Measurements from ENCODE around the gene LMO7.
"Not testable (repeated sequence)": the region's sequence is repeated elsewhere in the genome, so short reads cannot be mapped to it uniquely, and the experiment has no call there.

Gene LMO7

DNA sequence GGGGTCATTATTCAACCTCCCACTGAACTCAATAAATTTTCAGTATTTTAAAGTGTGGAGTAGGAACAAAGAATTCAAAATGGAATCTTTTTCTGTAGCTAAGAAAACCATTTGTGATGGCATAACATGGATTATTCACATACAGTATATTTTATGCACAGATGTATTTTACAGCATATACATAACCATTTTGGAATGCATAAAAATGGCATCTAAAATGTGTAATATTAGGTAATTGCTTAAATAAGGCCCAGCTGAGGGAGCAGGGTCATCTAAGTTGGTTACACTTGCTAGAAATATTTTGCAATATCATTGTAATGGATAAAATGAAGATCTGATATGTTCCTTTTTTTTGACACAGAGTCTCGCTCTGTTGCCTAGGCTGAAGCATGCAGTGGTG is 146.9 kb downstream of the LMO7 start:
- DNase-seq = no peak

DNA sequence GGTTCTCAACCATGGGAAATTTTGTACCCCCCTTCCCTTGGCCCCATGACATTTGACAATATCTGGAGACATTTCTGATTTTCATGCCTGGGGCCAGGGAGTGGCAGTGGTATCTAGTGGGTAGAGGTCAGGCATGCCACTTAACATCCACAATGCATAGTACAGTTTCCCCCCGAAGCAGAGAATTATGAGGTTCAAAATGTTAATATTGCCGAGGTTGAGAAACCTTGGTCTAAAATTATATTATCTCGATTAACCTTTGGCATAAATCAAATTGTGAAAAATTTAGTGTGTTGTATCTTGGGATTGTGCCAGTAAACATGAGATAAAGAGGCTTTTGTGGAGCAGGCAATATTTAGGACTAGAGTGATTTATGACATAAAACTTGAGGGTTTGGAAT is 147.9 kb downstream of the LMO7 start:
- no peak for DNase-seq

DNA sequence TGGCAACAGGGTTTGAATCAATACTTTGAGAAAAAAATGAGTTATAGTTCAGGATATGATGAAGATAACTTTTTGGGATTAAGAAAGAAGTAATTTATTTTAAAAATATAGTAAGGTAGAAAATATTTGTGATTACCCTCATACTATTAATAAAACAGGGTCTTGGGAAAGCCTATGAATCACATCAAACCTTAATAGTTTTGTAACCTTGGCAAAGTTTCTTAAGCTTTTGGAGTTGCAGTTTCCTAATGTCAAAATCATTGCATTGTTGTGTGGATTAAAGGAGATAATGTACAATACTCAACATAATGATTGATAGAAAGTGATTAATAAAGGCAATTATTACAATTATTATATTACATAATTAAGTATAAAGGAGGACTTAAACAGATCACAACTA is 149.0 kb downstream of the LMO7 start:
- no peak for DNase-seq

DNA sequence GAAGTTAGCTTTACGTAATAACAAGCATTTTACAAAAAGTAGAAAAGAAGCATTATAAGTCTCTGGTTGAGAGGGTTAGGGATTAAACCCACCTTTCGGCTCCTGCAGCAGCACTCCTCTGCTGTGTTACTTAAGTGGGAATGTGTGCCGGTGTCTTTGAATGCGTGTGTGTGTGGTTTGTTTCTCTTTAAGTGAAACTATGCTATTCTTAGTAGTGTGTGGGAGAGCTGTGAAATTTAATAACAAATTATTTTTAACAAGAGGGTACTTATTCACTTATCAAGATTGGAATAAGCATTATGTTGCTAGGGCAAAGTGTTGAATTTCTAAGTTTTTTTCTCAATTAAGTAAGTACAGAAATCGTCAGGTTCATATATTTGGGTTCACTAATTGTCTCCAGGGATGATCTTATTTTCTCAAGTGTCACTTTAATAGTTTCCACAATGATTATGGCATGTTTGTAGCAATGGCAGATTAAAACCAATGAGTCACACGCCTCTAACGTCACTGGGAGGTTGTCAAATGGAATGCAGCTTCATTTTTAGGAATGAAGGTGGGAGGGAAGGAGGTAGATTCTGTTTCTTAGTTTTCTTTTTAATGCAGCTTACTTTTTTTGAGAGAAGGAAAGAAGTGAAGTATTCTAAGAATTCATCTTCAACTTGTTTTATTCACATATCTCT is 151.3 kb downstream of the LMO7 start:
- DNase-seq = no peak

DNA sequence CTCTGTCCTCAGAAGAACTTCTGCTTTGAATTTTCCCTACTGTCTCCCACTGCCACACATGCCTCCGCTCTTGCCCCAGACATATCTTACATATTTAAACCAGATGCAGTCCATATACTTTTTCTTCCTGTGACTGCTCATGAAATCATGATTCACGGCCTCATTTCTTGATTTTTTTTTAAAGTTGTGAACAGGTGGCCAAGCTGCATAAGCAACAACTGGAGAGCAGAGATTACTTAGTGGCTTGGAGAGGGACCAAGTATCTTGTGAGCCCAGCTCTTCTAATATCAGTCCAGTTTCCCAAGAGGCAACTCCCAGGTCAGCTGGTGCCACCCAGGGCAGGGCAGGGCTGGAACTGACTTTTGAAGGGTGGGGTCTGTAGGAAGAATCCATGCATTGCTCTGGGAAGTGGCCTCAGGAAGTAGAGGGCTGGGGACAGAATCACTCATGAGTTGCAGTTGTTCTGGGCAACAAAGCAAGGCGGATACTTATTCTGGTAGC is 152.4 kb downstream of the LMO7 start:
- no peak for DNase-seq

DNA sequence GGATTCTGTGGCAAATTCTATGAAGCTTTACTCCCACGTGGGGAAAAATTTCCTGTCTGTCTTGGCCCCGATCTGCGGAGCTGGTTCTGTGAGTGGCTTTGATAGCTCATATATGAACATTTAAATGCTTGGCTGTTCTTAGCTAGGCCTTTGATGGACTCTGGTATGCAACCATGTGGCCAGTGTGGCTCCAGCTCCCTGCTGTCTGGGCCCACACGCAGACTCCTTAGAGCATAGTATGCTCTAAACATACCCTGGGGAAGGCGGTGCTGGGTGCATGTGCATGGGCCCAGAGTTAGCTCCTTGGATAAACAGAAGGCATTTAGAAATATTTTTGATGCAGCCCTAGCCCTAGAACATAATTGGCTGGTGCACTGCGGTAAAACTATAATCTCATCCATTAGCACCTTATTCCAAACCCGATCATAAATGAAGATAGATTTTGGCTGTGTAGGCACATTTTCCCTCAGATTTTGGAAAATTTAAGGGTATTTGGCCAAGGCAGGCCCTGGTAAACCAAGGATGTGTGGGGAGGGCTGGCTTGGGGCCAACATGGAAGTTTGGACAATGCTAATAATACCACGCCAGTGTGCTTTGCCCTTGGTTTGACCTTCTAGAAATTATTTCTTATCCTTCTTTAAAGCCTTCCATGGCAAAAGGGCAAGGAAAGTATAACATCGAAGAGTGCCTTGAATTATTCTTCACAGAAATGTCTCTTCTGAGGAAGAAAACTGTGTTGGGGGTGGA is 153.5 kb downstream of the LMO7 start:
- no peak for DNase-seq

DNA sequence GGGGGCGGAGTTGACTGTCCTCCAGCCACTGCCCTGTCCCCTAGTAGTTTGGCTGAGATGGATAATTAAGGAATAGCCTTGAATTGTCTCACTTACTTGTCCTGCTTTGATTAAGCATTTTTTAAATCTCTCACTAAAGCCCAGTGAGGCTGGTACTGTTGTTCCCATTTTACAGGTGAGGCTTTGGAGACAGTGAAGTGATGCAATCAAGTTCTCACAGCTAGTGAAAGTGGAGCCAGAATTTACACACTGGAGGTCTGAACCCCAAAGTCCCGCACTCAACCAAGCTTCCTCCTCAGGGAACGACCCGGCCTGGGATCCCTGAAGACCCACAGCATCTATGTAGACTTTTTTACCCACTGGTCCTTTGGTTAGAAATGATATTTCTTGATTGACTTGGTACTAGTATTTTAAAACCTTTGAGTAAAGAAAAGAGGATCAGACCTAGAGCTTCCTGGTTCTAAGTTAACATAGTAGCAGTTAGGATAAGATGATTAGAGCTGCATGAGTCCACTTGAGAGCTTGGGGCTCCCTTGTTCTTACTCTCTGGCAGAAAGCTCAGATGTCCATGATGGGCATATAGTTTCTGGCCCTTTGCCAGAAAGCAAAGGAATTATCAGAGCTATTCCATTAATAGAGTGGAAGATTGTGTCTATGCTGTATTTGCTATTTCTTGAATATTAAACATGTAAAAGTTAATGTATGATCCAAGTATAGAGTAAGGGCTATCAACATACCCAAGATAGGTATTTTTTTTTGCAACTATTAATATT is 154.3 kb downstream of the LMO7 start:
- no peak for DNase-seq

DNA sequence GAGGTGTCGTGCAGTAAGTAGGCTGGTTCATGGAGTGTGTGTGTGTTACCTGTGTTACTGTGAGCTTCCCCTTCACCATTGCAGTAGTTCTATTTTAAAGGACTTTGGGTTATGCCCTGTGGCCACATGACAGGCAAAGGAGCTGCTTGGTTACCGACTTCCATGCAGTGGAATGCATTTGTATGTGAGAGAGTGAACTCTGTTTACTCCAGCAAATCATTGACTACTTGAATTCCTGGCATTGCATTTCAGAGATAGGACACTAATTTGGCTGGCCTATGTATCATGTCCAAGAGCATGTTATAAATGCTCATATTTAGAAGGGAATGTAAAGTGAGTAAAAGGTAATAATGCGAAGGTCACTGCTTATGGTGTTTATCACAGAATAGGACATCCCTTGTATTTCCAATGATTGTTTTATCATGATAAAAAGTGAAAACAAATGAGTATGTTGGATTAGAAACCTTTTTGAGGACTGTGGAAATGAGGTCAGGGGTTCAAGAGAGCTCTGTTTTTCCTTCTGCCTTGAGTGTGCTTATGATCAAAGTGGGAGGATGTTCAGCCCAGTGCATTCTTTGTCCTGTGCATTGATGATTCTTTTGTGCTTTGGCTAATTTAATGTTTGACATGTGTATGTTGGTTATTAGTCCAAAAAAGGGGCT is 156.5 kb downstream of the LMO7 start:
- DNase-seq = no peak

DNA sequence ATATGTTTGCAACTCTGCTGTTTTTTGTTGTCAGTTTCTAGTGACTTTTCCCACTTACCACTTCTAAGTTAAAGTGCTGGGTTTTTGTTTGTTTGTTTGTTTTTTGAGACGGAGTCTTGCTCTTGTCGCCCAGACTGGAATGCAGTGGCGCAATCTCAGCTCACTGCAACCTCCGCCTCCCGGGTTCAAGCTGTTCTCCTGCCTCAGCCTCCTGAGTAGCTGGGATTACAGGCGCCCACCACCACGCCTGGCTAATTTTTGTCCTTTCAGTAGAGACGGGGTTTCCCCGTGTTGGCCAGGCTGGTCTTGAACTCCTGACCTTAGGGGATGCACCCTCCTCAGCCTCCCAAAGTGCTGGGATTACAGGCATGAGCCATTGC is 157.0 kb downstream of the LMO7 start:
- DNase-seq = not testable (repeated sequence)

DNA sequence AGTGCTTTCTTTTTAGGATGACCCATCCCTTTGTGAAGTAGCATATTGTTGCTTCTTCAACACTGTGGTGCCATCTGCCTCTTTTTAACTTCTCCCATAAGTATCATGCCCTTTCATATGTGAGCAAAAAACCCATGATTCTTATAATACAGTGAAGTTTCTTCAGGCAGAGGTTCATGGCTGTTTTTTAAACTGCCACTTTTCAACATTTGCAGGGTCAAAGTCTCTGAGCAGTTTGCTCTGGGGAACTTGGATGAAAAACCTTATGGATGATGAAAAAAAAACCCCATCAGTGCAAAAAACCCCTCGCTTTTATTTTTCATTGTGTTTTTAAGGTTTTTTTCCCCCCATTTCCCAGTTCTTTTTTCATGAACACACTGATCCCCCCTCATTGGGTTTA is 158.5 kb downstream of the LMO7 start:
- DNase-seq = no peak

DNA sequence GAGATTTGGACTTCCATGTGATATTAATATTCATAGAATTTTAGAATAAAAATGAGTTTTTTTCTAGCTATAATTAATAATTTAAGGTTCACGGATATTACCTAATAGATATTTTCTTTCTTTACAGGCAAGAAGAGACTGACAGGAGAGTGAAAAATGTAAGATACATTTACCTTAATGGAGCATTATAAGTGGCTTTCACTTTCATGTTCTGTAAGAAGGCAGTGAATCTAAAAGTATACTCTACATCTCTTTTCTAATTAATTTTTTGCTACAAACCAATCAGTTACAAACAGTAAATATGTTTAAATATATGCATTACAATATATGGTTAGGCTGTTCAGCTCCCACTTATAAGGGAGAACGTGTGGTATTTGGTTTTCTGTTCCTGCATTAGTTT is 159.1 kb downstream of the LMO7 start:
- no peak for DNase-seq

DNA sequence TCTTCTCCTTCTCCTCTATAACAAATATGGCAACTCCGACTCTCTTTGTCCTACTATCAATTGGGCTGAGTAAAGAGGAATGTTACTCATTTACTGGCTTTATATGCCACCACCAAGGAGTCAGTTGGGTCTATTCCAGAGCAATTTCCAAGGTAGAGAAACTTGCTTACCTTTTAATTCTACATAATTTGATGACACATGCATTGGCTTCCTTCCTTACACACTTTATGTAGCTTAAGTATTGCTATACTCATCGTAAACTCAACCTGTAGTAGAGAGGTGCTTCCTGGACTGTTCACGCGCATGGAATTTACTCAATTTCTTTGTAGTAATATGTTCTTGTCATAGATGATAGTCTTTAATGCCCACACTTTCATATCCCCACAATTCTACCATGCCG is 160.7 kb downstream of the LMO7 start:
- no peak for DNase-seq

DNA sequence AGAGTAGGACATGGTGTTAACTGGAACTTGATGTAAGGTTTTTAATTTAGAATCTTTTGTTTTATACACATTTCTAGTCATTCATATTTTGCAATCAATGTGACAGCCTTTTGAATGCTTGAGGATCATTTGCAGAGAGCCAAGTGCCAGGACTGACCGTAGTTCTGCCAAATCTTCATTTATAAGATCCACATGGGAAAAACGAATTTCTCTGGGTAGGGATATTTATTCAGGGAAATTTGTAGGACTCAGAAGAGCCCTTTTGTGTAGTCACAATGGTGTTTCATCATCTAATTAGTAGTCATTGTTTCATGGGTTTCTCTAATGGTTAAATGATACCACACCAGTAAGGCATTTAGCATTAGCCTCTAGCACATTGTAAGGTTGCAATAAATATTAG is 161.1 kb downstream of the LMO7 start:
- no peak for DNase-seq

DNA sequence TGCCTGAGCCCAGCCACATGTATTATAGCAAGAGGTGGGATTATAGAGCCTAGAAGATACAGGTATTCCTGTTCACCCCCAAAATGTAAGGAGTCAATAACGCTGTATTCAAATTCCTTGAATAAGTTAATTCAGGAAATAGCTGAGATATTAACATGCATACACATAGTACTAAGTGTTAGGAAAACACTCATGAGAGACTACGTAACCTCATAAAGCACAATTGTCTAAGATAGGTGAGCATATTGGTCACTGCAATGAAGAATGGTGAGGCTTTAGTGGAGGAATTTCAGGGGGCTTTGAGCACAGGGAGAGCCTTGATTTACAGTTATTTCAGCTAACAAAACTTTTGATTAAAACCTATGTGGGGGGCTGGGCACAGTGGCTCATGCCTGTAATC is 161.6 kb downstream of the LMO7 start:
- no peak for DNase-seq

DNA sequence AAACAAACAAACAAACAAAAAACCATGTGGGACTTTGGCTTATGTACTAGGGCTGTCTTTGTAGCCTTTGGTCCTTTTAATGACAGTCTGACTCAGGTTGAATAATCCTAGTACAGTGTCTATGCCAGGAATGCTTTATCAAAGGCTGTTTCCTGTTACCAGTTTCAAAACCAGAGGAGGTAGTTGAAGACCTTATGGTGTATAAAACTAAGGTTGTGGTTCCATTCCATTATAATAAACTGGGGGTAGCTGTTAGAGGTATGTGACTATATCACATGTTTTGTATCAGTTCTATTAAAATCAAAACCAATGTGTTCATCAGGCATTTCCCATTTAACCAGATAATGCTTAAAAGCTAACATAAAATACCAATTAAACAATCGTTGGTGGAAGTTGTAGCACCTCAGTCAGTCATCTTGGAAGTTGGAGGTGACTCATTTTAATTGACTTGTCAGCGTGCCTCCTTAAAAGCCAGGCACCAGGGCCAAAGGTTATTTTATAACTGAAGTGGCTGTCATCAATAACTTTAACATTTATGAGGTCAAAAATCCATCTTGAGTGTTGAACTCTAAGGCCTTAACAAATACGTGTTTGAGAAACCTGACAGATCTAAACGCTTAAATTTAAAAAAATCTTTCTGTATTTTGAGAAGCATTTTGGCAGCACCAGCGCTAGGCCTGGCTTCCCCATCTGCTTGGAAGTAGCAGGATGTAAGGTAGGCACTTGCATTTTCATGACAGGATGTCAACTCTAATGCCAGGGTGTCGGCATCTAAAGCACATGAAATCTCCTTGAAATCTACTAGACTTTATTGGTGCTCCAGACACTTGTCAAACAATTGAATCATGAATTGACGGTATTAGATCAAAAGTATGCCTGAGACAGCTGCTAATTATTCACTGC is 162.5 kb downstream of the LMO7 start:
- no peak for DNase-seq

DNA sequence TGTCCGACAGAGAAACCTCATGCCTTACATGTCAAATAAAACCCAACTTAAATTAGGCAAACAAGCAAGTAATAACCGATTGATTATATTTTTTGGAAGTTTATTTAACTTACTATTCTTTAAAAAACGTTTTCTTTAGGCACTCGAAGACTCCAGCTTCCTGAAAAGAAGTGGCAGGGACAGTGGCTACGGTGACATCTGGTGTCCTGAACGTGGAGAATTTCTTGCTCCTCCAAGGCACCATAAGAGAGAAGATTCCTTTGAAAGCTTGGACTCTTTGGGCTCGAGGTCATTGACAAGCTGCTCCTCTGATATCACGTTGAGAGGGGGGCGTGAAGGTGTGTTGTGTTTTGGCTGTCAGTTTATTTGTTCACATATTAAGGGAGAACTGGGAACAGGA is 164.4 kb downstream of the LMO7 start:
- no peak for DNase-seq

DNA sequence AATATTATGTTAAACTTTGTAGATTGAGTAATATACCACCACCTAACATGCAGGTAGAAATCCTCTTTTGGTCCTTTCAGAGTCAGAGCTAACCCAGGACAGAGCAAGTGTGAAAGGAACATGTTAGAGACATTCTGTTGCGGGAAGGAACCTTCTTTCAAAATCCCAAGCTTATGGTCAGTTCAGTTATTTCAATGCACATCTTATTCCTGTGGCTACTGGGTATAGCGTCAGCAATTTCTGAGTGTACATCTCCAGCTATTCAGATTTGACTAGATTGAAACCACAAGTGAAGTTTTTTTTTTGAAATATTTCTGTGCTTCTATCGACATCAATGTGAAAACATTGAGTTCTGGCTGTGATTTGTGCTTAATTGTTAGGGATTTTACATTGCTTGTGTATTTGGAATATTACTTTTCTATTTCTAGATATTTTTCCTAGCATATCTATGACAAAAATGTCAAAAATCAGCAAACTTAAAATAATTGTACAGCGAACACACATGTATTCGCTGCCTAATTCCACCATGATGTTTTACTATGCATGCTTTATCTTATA is 165.3 kb downstream of the LMO7 start:
- DNase-seq = no peak

DNA sequence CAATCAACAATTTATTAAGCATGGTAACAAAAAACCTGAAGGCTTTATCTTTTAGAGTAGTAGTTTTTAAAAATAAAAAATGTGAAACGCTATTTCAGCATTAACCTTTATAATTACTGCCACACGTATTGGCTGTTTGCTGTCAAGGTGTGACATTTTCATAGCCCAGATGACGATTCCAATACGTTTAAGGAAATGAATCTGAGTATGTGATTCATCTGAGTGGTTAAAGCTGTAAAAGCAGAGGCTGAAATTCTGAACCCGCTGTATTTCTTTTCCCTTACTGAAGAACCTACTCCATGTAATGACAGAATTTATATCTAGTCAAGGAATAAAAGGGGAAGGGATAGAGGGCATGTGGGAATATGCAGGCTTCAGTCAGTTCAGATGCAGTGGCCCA is 166.0 kb downstream of the LMO7 start:
- no peak for DNase-seq

DNA sequence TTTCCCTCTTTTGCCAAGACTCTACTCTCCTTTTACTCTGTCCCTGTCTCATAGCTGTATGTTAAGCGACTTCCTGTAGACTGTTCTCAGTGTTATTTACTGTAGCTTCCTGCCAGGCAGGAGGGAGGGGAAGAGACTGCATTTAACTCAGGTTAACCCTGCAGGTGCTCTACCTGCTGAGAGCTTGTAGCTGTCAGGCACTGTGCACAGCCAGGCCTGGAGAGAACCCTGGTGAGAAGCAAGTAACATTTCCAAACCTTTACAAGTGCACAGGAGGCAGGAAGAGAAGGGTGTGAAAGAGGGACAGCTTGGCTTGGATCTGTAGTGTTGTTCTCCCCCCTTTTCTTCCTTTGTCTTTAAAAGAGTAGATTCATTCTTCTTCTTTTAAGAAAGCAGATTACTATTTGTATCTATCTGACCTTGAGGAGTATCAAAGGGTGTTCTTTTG is 167.1 kb downstream of the LMO7 start:
- DNase-seq = peak; percentile 2

DNA sequence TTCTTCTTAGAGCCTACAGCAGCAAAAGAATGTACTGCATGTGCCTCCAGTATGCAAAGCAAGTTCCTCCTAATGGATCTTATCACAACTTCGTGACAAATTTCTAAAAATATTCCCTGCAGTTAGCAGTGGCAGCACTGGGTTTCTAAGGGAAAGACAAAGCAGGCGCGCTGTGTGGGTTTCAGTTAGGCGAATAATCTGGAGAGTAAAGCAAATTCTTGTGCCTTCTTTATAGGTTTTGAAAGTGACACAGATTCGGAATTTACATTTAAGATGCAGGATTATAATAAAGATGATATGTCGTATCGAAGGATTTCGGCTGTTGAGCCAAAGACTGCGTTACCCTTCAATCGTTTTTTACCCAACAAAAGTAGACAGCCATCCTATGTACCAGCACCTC is 167.9 kb downstream of the LMO7 start:
- no peak for DNase-seq

DNA sequence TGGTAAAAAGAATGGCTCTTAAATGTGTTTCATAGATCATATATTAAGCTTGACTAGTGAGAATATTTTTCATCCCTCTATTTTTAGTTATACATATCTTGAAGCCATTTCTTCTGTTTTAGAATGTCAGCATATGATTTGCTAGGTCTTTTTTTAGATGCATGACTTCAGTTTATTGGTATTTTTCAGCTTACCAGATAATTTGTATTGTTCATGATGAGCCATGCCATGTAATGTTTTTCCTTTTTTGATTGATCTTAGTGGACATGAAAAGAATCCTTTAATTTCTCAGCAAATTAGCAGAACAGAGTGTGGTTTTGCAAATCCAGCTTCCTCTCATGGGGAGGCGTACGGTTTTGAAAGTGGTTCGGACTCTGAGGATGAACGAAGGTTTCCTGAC is 168.5 kb downstream of the LMO7 start:
- DNase-seq = no peak

DNA sequence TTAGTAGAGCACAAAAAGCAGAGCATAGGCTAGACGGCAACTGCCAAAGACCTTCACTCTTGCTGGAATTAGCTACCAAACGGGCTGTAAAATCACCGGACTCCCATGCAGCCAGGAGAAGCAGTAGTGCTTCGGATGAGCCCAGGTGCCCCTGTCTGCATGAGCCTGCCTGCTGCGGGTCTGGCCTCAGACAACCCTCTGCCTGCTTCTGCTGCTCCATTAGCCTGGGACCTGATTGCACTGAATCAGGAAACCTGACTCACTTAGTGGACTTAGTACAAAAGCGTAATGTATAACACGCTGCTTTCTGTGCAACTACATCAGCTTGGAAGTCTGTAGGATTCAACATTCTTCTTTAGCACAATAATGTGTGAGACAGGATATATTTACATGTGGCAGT is 170.0 kb downstream of the LMO7 start:
- no peak for DNase-seq
